Trophoblast cell (in vitro differentiated cells and primary cell): ENCODE results near the gene TMSB4X.

ENCODE experiments used
- DNase-seq, 2 donors: peaks; one replicate each; pipeline ENCODE4 v3.0.0-alpha.2; 2016
- H2AFZ ChIP-seq: 2 replicates; pipeline ENCODE4 v1.6.1; 2013; ENCODE audit warnings: low read length, moderate library complexity, mild to moderate bottlenecking; ENCODE audit not compliant: insufficient read depth, poor library complexity
- H2AK5ac ChIP-seq: 2 replicates; pipeline ENCODE4 v1.6.1; 2013; ENCODE audit warnings: mild to moderate bottlenecking, low read length
- H2BK120ac ChIP-seq: 2 replicates; pipeline ENCODE4 v1.6.1; 2013; ENCODE audit warnings: low read length, mild to moderate bottlenecking, moderate library complexity; ENCODE audit not compliant: insufficient read depth, poor library complexity
- H2BK12ac ChIP-seq: 2 replicates; pipeline ENCODE4 v1.6.1; 2013; ENCODE audit warnings: mild to moderate bottlenecking, low read length, moderate library complexity
- H2BK5ac ChIP-seq: 2 replicates; pipeline ENCODE4 v1.6.1; 2013; ENCODE audit warnings: low read length, low read depth, moderate library complexity, mild to moderate bottlenecking; ENCODE audit not compliant: poor library complexity
- H3K14ac ChIP-seq: 2 replicates; pipeline ENCODE4 v1.6.1; 2013; ENCODE audit warnings: mild to moderate bottlenecking, low read length
- H3K18ac ChIP-seq: 2 replicates; pipeline ENCODE4 v1.6.1; 2013; ENCODE audit warnings: mild to moderate bottlenecking, low read length
- H3K23ac ChIP-seq: 2 replicates; pipeline ENCODE4 v1.6.1; 2013; ENCODE audit warnings: low read length
- H3K27ac ChIP-seq: 2 replicates; pipeline ENCODE4 v1.5.1; 2013; ENCODE audit warnings: low read depth, mild to moderate bottlenecking, inconsistent platforms, low read length, moderate library complexity
- H3K27me3 ChIP-seq: 2 replicates; pipeline ENCODE4 v1.6.1; 2013; ENCODE audit warnings: inconsistent platforms, mild to moderate bottlenecking, low read length, moderate library complexity; ENCODE audit not compliant: insufficient read depth
- H3K36me3 ChIP-seq, 2 experiments: 1 replicate in 1 of 2; 2 replicates in 1 of 2; pipeline ENCODE4 v1.6.1; 2013; ENCODE audit warnings: low read length in 2 of 2, mild to moderate bottlenecking in 2 of 2, moderate library complexity in 1 of 2; ENCODE audit not compliant: insufficient read depth in 2 of 2, control insufficient read depth in 1 of 2
- H3K4ac ChIP-seq: 2 replicates; pipeline ENCODE4 v1.6.1; 2013; ENCODE audit warnings: low read depth, mild to moderate bottlenecking, low read length, moderate library complexity
- H3K4me1 ChIP-seq, 2 experiments: 1 replicate in 1 of 2; 2 replicates in 1 of 2; pipeline ENCODE4 v1.6.1; 2013; ENCODE audit warnings: low read length in 2 of 2, mild to moderate bottlenecking in 2 of 2, moderate library complexity in 1 of 2; ENCODE audit not compliant: insufficient read depth in 2 of 2, control insufficient read depth in 1 of 2
- H3K4me2 ChIP-seq: 2 replicates; pipeline ENCODE4 v1.6.1; 2013; ENCODE audit warnings: inconsistent platforms, mild to moderate bottlenecking, low read length, moderate library complexity
- H3K4me3 ChIP-seq: 2 replicates; pipeline ENCODE4 v1.5.1; 2013; ENCODE audit warnings: mild to moderate bottlenecking, low read depth, low read length, inconsistent platforms
- H3K79me1 ChIP-seq: one replicate; pipeline ENCODE4 v1.6.1; 2013; ENCODE audit warnings: low read length
- H3K79me2 ChIP-seq: 2 replicates; pipeline ENCODE4 v1.6.1; 2013; ENCODE audit warnings: low read length, mild to moderate bottlenecking; ENCODE audit not compliant: control insufficient read depth, insufficient read depth, poor library complexity
- H3K9ac ChIP-seq: 2 replicates; pipeline ENCODE4 v1.6.1; 2013; ENCODE audit warnings: mild to moderate bottlenecking, low read length
- H3K9me3 ChIP-seq: 2 replicates; pipeline ENCODE4 v1.6.1; 2013; ENCODE audit warnings: low read depth, mild to moderate bottlenecking, control low read depth, inconsistent platforms, low read length; ENCODE audit not compliant: insufficient read depth
- H4K12ac ChIP-seq: 2 replicates; pipeline ENCODE4 v1.6.1; 2013; ENCODE audit warnings: low read depth, mild to moderate bottlenecking, low read length, moderate library complexity
- H4K8ac ChIP-seq: 2 replicates; pipeline ENCODE4 v1.6.1; 2013; ENCODE audit warnings: low read depth, mild to moderate bottlenecking, low read length, moderate library complexity
- H4K91ac ChIP-seq: one replicate; pipeline ENCODE4 v1.6.1; 2013; ENCODE audit warnings: low read depth, mild to moderate bottlenecking, low read length, moderate library complexity
- WGBS: extraction: QIAGEN DNeasy Blood & Tissue Kit; methylation state at CpG from one replicate; pipeline ENCODE4 v1.1.7; 2013; ENCODE audit warnings: missing lambda C conversion rate; ENCODE audit not compliant: insufficient read length, insufficient coverage; ENCODE audit errors: extremely low coverage; 5-methylcytosine and 5-hydroxymethylcytosine counted together

Gene TMSB4X

DNA sequence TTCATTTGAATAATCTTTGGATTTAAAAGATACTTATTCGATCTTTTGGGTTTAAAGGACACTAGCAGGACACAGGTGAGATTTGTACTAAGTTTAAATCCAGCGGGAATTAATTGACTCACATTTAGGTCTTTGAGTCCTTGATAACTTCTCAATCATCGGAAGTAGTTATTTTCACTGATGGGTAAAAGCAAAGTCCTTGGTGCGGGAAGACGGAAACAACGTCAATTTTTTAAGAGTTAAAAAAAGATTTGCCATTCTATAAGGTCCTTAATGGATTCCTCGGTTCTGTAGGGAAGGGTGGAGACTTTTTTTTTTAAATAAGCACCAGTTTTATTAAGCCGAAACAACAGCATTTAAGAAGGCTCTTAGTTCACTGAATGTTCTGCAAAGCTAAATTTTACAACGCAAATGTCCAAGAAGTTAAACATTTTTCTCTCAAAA lies 2.9 kb downstream of the TMSB4X start:
- Histone ChIP-seq H3K4me1 (no peaks in the 10 kb centered on the region), H3K14ac (no peak overlapping the region), H4K12ac (no peak overlapping the region), H3K79me2 (peaks cover 14% of the 10 kb centered on the region), H2AFZ (no peak overlapping the region), H3K36me3 (no peaks in the 10 kb centered on the region), H3K18ac (no peak overlapping the region), H4K8ac (no peak overlapping the region), H3K9me3 (no peaks in the 10 kb centered on the region), H3K4me2 (no peak overlapping the region), H3K23ac (no peak overlapping the region), H2AK5ac (no peak overlapping the region), H2BK120ac (no peak overlapping the region), H2BK5ac (no peak overlapping the region), H2BK12ac (no peak overlapping the region), H3K4me3 (no peak overlapping the region), H3K79me1 (peaks cover 16% of the 10 kb centered on the region), H3K9ac (no peak overlapping the region), H3K27me3 (no peaks in the 10 kb centered on the region), H4K91ac (no peak overlapping the region), H3K4ac (no peak overlapping the region), H3K27ac (no peak overlapping the region)
- no peak for DNase-seq
- WGBS, result no CpG with 5 or more reads among the region's 9 CpGs

DNA sequence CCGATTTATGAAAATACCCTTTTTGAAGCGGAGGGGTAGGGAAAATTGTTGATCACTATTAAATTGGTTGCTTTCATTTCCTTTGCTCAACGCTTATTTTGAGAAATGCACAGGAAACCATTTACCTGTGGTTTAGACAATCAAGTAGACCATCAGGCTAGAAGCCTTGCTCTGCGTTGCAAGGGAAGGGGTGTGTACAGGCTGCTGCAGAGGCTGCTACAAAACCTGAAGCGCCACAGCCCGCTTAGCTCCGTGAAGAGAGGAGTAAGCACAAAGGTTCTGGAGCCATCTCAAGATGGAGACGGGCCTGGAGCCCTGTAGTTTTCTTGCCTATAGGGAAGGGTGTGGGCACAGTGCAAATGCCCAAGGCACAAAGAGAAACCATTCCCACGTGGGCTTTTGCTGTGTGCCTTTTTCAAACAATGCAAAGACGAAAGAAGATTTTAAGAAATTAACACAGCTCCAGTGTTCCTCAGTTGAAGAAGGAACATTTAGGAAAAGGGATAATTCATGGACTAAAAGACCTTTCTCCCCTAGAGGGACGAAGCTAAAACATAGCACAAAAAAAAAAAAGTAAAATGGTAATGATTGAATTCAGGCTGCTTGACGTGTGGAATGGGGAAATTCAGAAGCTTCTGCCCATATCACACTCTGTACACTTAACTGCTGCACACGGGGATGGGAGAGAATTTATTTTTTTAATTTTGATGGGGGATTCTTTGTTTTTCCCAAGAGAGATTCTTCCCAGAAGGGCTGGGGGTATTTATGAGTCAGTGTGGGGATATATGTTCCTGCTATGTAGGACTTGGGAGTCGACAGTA lies 3.5 kb downstream of the TMSB4X start:
- H3K79me1 ChIP-seq, result peaks cover 16% of the 10 kb centered on the region
- no peak overlapping the region for H3K23ac ChIP-seq
- WGBS, result no CpG with 5 or more reads among the region's 14 CpGs
- no peak overlapping the region for H4K12ac ChIP-seq
- H3K4me2 ChIP-seq, result no peak overlapping the region
- H3K79me2 ChIP-seq, result peaks cover 14% of the 10 kb centered on the region
- no peaks in the 10 kb centered on the region for H3K4me1 ChIP-seq
- no peaks in the 10 kb centered on the region for H3K9me3 ChIP-seq
- H3K9ac ChIP-seq, result no peak overlapping the region
- no peak overlapping the region for H3K4me3 ChIP-seq
- H2BK5ac ChIP-seq, result no peak overlapping the region
- H2BK12ac ChIP-seq, result no peak overlapping the region
- no peak overlapping the region for H3K14ac ChIP-seq
- H3K27me3 ChIP-seq, result no peaks in the 10 kb centered on the region
- H4K8ac ChIP-seq, result no peak overlapping the region
- no peak overlapping the region for H2AFZ ChIP-seq
- no peak overlapping the region for H3K27ac ChIP-seq
- no peaks in the 10 kb centered on the region for H3K36me3 ChIP-seq
- no peak overlapping the region for H3K18ac ChIP-seq
- no peak overlapping the region for H2BK120ac ChIP-seq
- no peak overlapping the region for H3K4ac ChIP-seq
- no peak overlapping the region for H4K91ac ChIP-seq
- H2AK5ac ChIP-seq, result no peak overlapping the region
- DNase-seq, result no peak

DNA sequence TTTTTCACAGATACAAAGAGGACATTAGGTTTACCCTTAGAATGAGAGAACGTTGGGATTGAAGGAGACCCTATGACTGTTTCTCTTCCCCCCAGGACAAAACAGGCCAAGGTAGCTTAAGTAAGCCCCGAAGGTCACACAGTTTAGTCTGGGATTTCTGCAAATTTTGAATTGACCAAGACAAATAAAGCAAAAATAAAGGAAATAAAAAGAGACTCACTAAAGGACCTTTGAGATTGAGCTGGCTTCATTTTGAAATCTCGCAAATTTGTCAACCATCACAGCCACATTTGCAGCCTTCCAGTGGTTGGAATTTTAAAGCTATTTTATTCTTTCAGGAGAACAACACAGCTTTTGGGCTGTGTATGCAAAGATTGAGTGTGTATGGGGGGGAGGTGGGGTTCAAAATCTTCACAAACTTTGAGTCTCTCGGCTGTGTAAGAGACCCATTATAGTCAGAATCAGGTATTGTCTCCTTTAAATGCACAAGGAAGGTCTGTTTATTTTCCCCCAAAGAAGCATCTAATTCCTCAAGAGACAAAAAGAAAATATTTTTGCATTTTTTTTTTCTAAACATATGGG lies 4.2 kb downstream of the TMSB4X start:
- H3K4me3 ChIP-seq, result no peak overlapping the region
- WGBS, result no CpG with 5 or more reads among the region's 4 CpGs

DNA sequence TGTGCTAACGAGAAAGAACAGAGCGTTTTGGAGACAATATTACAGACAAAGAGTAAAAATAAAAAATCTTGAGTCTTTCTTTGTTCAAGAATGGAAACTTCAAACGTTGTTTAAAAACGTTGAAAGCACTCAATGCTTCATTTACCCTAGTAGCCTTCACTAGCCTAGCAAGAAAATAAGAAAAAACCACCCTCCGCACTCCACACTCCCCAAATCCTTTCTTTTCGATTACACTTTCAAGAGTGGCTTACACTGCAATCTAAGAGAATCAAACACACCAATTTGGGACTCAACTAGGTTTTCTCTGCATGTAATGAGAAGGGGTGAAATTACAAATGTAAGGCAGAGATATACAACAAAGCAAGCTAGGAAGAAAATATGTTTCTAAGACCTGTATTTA lies 4.7 kb downstream of the TMSB4X start:
- no peak overlapping the region for H3K23ac ChIP-seq
- no peak overlapping the region for H4K91ac ChIP-seq
- H3K4me2 ChIP-seq, result no peak overlapping the region
- H3K4me1 ChIP-seq, result no peaks in the 10 kb centered on the region
- no peak for DNase-seq
- no peak overlapping the region for H3K4me3 ChIP-seq
- H3K27ac ChIP-seq, result no peak overlapping the region
- no peak overlapping the region for H2BK12ac ChIP-seq
- no peak overlapping the region for H3K18ac ChIP-seq
- peaks cover 14% of the 10 kb centered on the region for H3K79me1 ChIP-seq
- H4K8ac ChIP-seq, result no peak overlapping the region
- no peak overlapping the region for H3K4ac ChIP-seq
- H2BK120ac ChIP-seq, result no peak overlapping the region
- no peak overlapping the region for H2AK5ac ChIP-seq
- no CpG with 5 or more reads among the region's 6 CpGs for WGBS
- H2AFZ ChIP-seq, result no peak overlapping the region
- H3K27me3 ChIP-seq, result no peaks in the 10 kb centered on the region
- no peaks in the 10 kb centered on the region for H3K36me3 ChIP-seq
- H3K79me2 ChIP-seq, result peaks cover 12% of the 10 kb centered on the region
- no peak overlapping the region for H4K12ac ChIP-seq
- H3K9me3 ChIP-seq, result no peaks in the 10 kb centered on the region
- no peak overlapping the region for H3K9ac ChIP-seq
- H2BK5ac ChIP-seq, result no peak overlapping the region
- H3K14ac ChIP-seq, result no peak overlapping the region

More for the DNA sequence above, 4.2 kb downstream of the TMSB4X start:
- H3K9me3 ChIP-seq, result no peaks in the 10 kb centered on the region
- H3K4ac ChIP-seq, result no peak overlapping the region
- H3K14ac ChIP-seq, result no peak overlapping the region
- no peak overlapping the region for H3K9ac ChIP-seq
- H3K79me2 ChIP-seq, result peaks cover 14% of the 10 kb centered on the region
- no peak overlapping the region for H2AK5ac ChIP-seq
- H3K27me3 ChIP-seq, result no peaks in the 10 kb centered on the region
- H3K79me1 ChIP-seq, result peaks cover 16% of the 10 kb centered on the region
- H3K4me2 ChIP-seq, result no peak overlapping the region
- H4K8ac ChIP-seq, result no peak overlapping the region
- H2AFZ ChIP-seq, result no peak overlapping the region
- no peak overlapping the region for H3K18ac ChIP-seq
- H2BK5ac ChIP-seq, result no peak overlapping the region
- H3K23ac ChIP-seq, result no peak overlapping the region
- no peaks in the 10 kb centered on the region for H3K36me3 ChIP-seq
- H4K12ac ChIP-seq, result no peak overlapping the region
- H4K91ac ChIP-seq, result no peak overlapping the region
- no peak overlapping the region for H3K27ac ChIP-seq
- no peak overlapping the region for H2BK120ac ChIP-seq
- no peak overlapping the region for H2BK12ac ChIP-seq
- DNase-seq, result no peak
- no peaks in the 10 kb centered on the region for H3K4me1 ChIP-seq
